ENCODE results near the gene CRELD1. TPM values are rescaled to one million over a fixed set of nuclear protein-coding genes. Genes with fewer than 3 reads are reported as not detected.

CRELD1 gene
- total RNA-seq, 5 donors from 2014 or later (not counting 1 experiment from before 2014, with no cell fraction given) = 23.0 to 55.2 (median 48.0) TPM

GRCh38 chr3:9947025-9947995 is 13.7 kb downstream of the CRELD1 start:
- Histone ChIP-seq H3K27me3 (replicated peaks in 1 of 2; ENCODE audit: control insufficient read depth in 2 of 2, extremely low read depth in 1 of 2, insufficient read depth in 2 of 2, low read length in 1 of 2) (peaks cover 0 to 4% of the 10 kb centered on the region in 2 experiments), H3K36me3 (ENCODE audit: control insufficient read depth in 2 of 2, extremely low read depth in 1 of 2, insufficient read depth in 1 of 2, low read length in 1 of 2) (peaks cover 4 to 8% of the 10 kb centered on the region in 2 donors), H3K4me1 (ENCODE audit: control insufficient read depth in 1 of 2, extremely low read depth in 1 of 2, insufficient read depth in 2 of 2, low read length in 2 of 2) (peaks cover 8 to 23% of the 10 kb centered on the region in 2 experiments), H3K27ac (ENCODE audit: low read length) (no peak overlapping the region), H3K4me3 (ENCODE audit: control insufficient read depth in 1 of 2, extremely low read depth in 1 of 2, low read length in 1 of 2) (no peak overlapping the region), H3K9me3 (no peaks in the 10 kb centered on the region)
- peaks cover 14 to 18% (median 15%) of the 10 kb centered on the region in 3 donors for H3K4me1 Mint-ChIP-seq
- no peaks in the 10 kb centered on the region for H3K27me3 Mint-ChIP-seq
- POLR2A ChIA-PET = interaction anchor here in 1 of 2 donors (1.0 kb wide), 1 partner anchor 12 kb away, joined by 3 read pairs; no protein-coding TSS in a partner anchor
- CTCF ChIA-PET = interaction anchor here (0.6 to 1.5 kb wide), 9 partner anchors 12 to 221 kb away, joined by 3 to 33 read pairs (median 4); partner anchors contain the start of genes CRELD1 (in 2 of the 2), ARPC4 (in 1 of the 2), FANCD2 (in 1 of the 2) and RPUSD3 (in 1 of the 2)
- no peak overlapping the region for H3K27ac Mint-ChIP-seq
- peaks cover 5% of the 10 kb centered on the region for H3K36me3 Mint-ChIP-seq
- no peaks in the 10 kb centered on the region for H3K9me3 Mint-ChIP-seq
- DNase-seq (no peak), ATAC-seq (replicated peaks in 1 of 4) (no peak)
- H3K4me3 Mint-ChIP-seq = no peak overlapping the region
- 98% methylated on average over 66 of the region's 86 CpGs for WGBS (ENCODE audit: insufficient coverage)

GRCh38 chr3:9948586-9948985 is 15.0 kb downstream of the CRELD1 start:
- POLR2A ChIA-PET = no interaction called here
- Histone ChIP-seq H3K27ac (ENCODE audit: low read length) (no peak overlapping the region), H3K27me3 (replicated peaks in 1 of 2; ENCODE audit: control insufficient read depth in 2 of 2, extremely low read depth in 1 of 2, insufficient read depth in 2 of 2, low read length in 1 of 2) (peaks cover 0 to 4% of the 10 kb centered on the region in 2 experiments), H3K4me1 (ENCODE audit: control insufficient read depth in 1 of 2, extremely low read depth in 1 of 2, insufficient read depth in 2 of 2, low read length in 2 of 2) (peaks cover 8 to 25% of the 10 kb centered on the region in 2 experiments), H3K4me3 (ENCODE audit: control insufficient read depth in 1 of 2, extremely low read depth in 1 of 2, low read length in 1 of 2) (no peak overlapping the region), H3K36me3 (ENCODE audit: control insufficient read depth in 2 of 2, extremely low read depth in 1 of 2, insufficient read depth in 1 of 2, low read length in 1 of 2) (peaks cover 0 to 1% of the 10 kb centered on the region in 2 donors), H3K9me3 (no peaks in the 10 kb centered on the region)
- CTCF ChIA-PET = interaction anchor here in 1 of 2 donors (0.5 kb wide), 1 partner anchor 293 kb away, joined by 3 read pairs; no protein-coding TSS in a partner anchor
- Mint-ChIP-seq H3K4me3 (no peak overlapping the region), H3K27me3 (no peaks in the 10 kb centered on the region), H3K9me3 (no peaks in the 10 kb centered on the region), H3K27ac (no peak overlapping the region), H3K36me3 (no peaks in the 10 kb centered on the region), H3K4me1 (peaks cover 19 to 26% (median 24%) of the 10 kb centered on the region in 3 donors)
- ATAC-seq (replicated peaks in 1 of 4) (no peak), DNase-seq (no peak)
- no CpG with 5 or more reads among the region's 3 CpGs for WGBS (ENCODE audit: insufficient coverage)

- Histone ChIP-seq H3K4me3 (ENCODE audit: control insufficient read depth in 1 of 2, extremely low read depth in 1 of 2, low read length in 1 of 2) (no peak overlapping the region), H3K9me3 (no peaks in the 10 kb centered on the region), H3K27me3 (replicated peaks in 1 of 2; ENCODE audit: control insufficient read depth in 2 of 2, extremely low read depth in 1 of 2, insufficient read depth in 2 of 2, low read length in 1 of 2) (peaks cover 0 to 4% of the 10 kb centered on the region in 2 experiments), H3K4me1 (ENCODE audit: control insufficient read depth in 1 of 2, extremely low read depth in 1 of 2, insufficient read depth in 2 of 2, low read length in 2 of 2) (peaks cover 8 to 25% of the 10 kb centered on the region in 2 experiments), H3K36me3 (ENCODE audit: control insufficient read depth in 2 of 2, extremely low read depth in 1 of 2, insufficient read depth in 1 of 2, low read length in 1 of 2) (no peaks in the 10 kb centered on the region), H3K27ac (ENCODE audit: low read length) (no peak overlapping the region)
- no peak for ATAC-seq (replicated peaks in 1 of 4)
- H3K4me3 Mint-ChIP-seq = no peak overlapping the region
- no peak overlapping the region for H3K27ac Mint-ChIP-seq
- no peak for DNase-seq
- POLR2A ChIA-PET = no interaction called here
- CTCF ChIA-PET = interaction anchor here in 1 of 2 donors (0.5 kb wide), 1 partner anchor 292 kb away, joined by 3 read pairs; no protein-coding TSS in a partner anchor
- H3K36me3 Mint-ChIP-seq = no peaks in the 10 kb centered on the region
- no peaks in the 10 kb centered on the region for H3K27me3 Mint-ChIP-seq
- no peaks in the 10 kb centered on the region for H3K9me3 Mint-ChIP-seq
- H3K4me1 Mint-ChIP-seq = peaks cover 19 to 26% (median 24%) of the 10 kb centered on the region in 3 donors
- 97% methylated on average over 6 of the region's 7 CpGs for WGBS (ENCODE audit: insufficient coverage)
Observed at GRCh38 chr3:9949115-9949514, 15.5 kb downstream of the CRELD1 start.

DNA sequence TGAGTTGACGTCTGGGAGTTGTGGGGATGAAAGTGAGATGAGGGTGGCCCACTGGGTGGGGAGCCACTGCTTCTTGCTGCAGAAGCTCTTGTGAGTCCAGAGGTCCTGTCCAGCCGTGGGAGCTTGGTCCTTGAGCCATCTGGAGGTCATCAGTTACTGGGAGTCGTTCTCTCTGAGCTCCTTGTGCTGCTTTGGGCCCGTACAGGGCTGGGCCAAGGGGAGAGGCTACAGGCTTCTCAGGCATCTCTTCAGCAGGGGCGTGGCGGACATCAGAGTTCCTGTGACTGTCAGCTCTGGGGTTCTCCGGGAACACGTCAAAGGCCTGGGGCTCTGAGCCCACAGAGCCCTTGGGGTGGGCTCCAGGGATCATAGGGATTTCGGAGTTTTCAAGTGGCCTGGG is 16.0 kb downstream of the CRELD1 start:
- H3K27ac ChIP-seq (ENCODE audit: low read length) = no peak overlapping the region
- 97% methylated on average over 9 of the region's 9 CpGs for WGBS (ENCODE audit: insufficient coverage)
- Mint-ChIP-seq H3K27ac (peak overlapping the region in 1 of 2 donors; percentile 11), H3K36me3 (no peaks in the 10 kb centered on the region), H3K27me3 (no peaks in the 10 kb centered on the region), H3K4me3 (no peak overlapping the region), H3K4me1 (peaks cover 19 to 26% (median 24%) of the 10 kb centered on the region in 3 donors), H3K9me3 (no peaks in the 10 kb centered on the region)
- ChIA-PET CTCF (no interaction called here), POLR2A (no interaction called here)
- peaks cover 0 to 4% of the 10 kb centered on the region in 2 experiments for H3K27me3 ChIP-seq (replicated peaks in 1 of 2; ENCODE audit: control insufficient read depth in 2 of 2, extremely low read depth in 1 of 2, insufficient read depth in 2 of 2, low read length in 1 of 2)
- no peaks in the 10 kb centered on the region for H3K9me3 ChIP-seq
- ATAC-seq (replicated peaks in 1 of 4) = no peak
- DNase-seq = no peak
- H3K36me3 ChIP-seq (ENCODE audit: control insufficient read depth in 2 of 2, extremely low read depth in 1 of 2, insufficient read depth in 1 of 2, low read length in 1 of 2) = no peaks in the 10 kb centered on the region
- peaks cover 8 to 25% of the 10 kb centered on the region in 2 experiments for H3K4me1 ChIP-seq (ENCODE audit: control insufficient read depth in 1 of 2, extremely low read depth in 1 of 2, insufficient read depth in 2 of 2, low read length in 2 of 2)
- H3K4me3 ChIP-seq (ENCODE audit: control insufficient read depth in 1 of 2, extremely low read depth in 1 of 2, low read length in 1 of 2) = no peak overlapping the region

- Mint-ChIP-seq H3K9me3 (no peaks in the 10 kb centered on the region), H3K36me3 (no peaks in the 10 kb centered on the region), H3K4me3 (peak overlapping the region; percentile 79 to 90 (median 85)), H3K27me3 (no peaks in the 10 kb centered on the region), H3K4me1 (peaks cover 17 to 24% (median 23%) of the 10 kb centered on the region in 3 donors), H3K27ac (peak overlapping the region; percentile 69 to 76)
- ATAC-seq (replicated peaks in 1 of 4) = no peak
- no peak for DNase-seq
- H3K9me3 ChIP-seq = no peaks in the 10 kb centered on the region
- H3K4me1 ChIP-seq (ENCODE audit: control insufficient read depth in 1 of 2, extremely low read depth in 1 of 2, insufficient read depth in 2 of 2, low read length in 2 of 2) = peaks cover 8 to 20% of the 10 kb centered on the region in 2 experiments
- no peak overlapping the region for H3K27ac ChIP-seq (ENCODE audit: low read length)
- ChIA-PET CTCF (interaction anchor here in 1 of 2 donors (1.6 to 2.3 kb wide), 2 partner anchors 19 to 37 kb away, joined by 3 to 21 read pairs; partner anchors contain the start of gene CRELD1), POLR2A (interaction anchor here in 1 of 2 donors (1.0 kb wide), 1 partner anchor 18 kb away, joined by 5 read pairs; the partner anchor contains the start of gene CRELD1)
- WGBS (ENCODE audit: insufficient coverage) = 7% methylated on average over 4 of the region's 7 CpGs
- H3K4me3 ChIP-seq (ENCODE audit: control insufficient read depth in 1 of 2, extremely low read depth in 1 of 2, low read length in 1 of 2) = peak overlapping the region; percentile 52 to 72
- peaks cover 0 to 4% of the 10 kb centered on the region in 2 experiments for H3K27me3 ChIP-seq (replicated peaks in 1 of 2; ENCODE audit: control insufficient read depth in 2 of 2, extremely low read depth in 1 of 2, insufficient read depth in 2 of 2, low read length in 1 of 2)
- H3K36me3 ChIP-seq (ENCODE audit: control insufficient read depth in 2 of 2, extremely low read depth in 1 of 2, insufficient read depth in 1 of 2, low read length in 1 of 2) = no peaks in the 10 kb centered on the region
Observed at GRCh38 chr3:9951126-9951525, 17.5 kb downstream of the CRELD1 start.

- H3K9me3 ChIP-seq = no peaks in the 10 kb centered on the region
- CTCF ChIA-PET = interaction anchor here (1.1 to 2.3 kb wide), 3 partner anchors 19 to 36 kb away, joined by 3 to 21 read pairs (median 4); partner anchors contain the start of gene CRELD1 (in 1 of the 2)
- H3K27me3 ChIP-seq (replicated peaks in 1 of 2; ENCODE audit: control insufficient read depth in 2 of 2, extremely low read depth in 1 of 2, insufficient read depth in 2 of 2, low read length in 1 of 2) = peaks cover 0 to 4% of the 10 kb centered on the region in 2 experiments
- Mint-ChIP-seq H3K36me3 (no peaks in the 10 kb centered on the region), H3K9me3 (no peaks in the 10 kb centered on the region), H3K4me3 (peak overlapping the region; percentile 79 to 90 (median 85)), H3K4me1 (peaks cover 15 to 24% (median 21%) of the 10 kb centered on the region in 3 donors), H3K27ac (peak overlapping the region in 1 of 2 donors; percentile 69), H3K27me3 (no peaks in the 10 kb centered on the region)
- DNase-seq = no peak
- peak overlapping the region; percentile 52 to 72 for H3K4me3 ChIP-seq (ENCODE audit: control insufficient read depth in 1 of 2, extremely low read depth in 1 of 2, low read length in 1 of 2)
- POLR2A ChIA-PET = interaction anchor here in 1 of 2 donors (1.0 kb wide), 1 partner anchor 18 kb away, joined by 5 read pairs; the partner anchor contains the start of gene CRELD1
- 17% methylated on average over 6 of the region's 10 CpGs for WGBS (ENCODE audit: insufficient coverage)
- peaks cover 8 to 18% of the 10 kb centered on the region in 2 experiments for H3K4me1 ChIP-seq (ENCODE audit: control insufficient read depth in 1 of 2, extremely low read depth in 1 of 2, insufficient read depth in 2 of 2, low read length in 2 of 2)
- no peak overlapping the region for H3K27ac ChIP-seq (ENCODE audit: low read length)
- H3K36me3 ChIP-seq (ENCODE audit: control insufficient read depth in 2 of 2, extremely low read depth in 1 of 2, insufficient read depth in 1 of 2, low read length in 1 of 2) = no peaks in the 10 kb centered on the region
- peak in 3 of 4 experiments; percentile 7 to 24 (median 21) for ATAC-seq (replicated peaks in 1 of 4)
Observed at GRCh38 chr3:9951598-9951961, 17.9 kb downstream of the CRELD1 start.
